Fibroblast of pulmonary artery (primary cell): ENCODE data around the gene HOMER2.

Experiments
- DNase-seq: peaks from one replicate; pipeline ENCODE4 v3.0.0-alpha.2; 2010; ENCODE audit warnings: low read depth
- H3K4me3 ChIP-seq: replicated peaks from 2 replicates; pipeline ENCODE4 v1.5.1; 2011; ENCODE audit warnings: low read depth, mild to moderate bottlenecking, control low read depth, low read length, moderate library complexity
- CTCF ChIP-seq: IDR thresholded peaks from 2 replicates; pipeline ENCODE4 v1.5.1; 2011; ENCODE audit warnings: mild to moderate bottlenecking, control low read depth, low read length, inconsistent platforms; ENCODE audit errors: missing control alignments

The HOMER2 gene

DNA sequence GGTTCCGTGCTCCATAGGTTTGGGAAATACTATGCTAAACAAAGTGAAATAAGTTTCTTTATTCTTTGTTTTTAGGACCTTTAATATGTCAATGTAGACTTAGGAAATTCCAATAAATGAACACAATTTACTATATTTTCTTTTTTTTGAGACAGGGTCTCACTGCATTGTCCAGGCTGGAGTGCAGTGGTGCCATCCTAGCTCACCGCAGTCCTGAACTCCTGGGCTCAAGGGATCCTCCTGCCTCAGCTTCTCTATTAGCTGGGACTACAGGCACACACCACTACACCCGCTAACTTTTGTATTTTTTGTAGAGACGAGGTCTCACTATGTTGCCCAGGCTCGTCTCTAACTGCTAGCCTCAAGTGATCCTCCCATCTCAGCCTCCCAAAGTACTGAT lies 12.4 kb upstream of the HOMER2 start:
- no peak for TF ChIP-seq CTCF
- no peak overlapping the region for H3K4me3 ChIP-seq
- DNase-seq = no peak

DNA sequence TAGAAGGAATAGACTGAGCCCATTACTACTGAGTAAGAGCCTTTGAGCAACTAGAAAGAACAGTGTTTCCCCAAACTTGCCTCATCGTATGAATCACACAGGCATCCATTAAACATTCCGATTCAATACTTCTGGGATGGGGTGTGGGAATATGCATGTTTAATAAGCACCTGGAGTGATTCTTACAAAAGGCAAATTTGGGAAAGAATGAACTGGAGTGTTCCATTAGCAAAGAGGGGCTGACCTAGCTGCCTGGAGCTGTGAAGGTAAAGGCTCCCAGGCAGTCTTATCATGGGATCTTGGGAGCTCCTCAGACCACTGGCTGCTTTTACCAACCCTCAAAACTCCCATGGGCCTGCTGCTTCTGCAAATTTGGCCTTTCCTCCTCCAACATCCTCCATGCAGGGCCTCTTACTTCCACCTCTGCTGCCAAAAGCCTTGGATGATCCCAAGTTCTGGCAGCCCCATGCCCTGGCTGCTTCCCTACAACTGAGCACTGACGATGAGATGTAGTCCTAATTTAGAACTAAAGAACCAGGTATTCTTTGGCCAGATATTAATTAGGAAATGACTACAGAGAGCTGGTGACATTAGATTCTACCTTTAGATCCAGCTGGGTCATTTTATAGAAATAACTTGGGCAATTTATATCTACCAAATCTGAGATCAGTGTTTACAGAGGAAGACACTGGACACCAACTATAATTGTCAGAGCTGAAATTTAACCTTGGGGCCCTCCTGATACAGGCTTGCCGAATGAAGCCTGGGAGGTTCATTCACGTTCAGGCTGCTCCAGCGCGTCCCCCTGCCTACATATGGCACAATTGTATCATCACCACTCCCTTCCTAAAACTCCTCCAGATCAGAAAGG lies 11.2 kb upstream of the HOMER2 start:
- no peak overlapping the region for H3K4me3 ChIP-seq
- no peak for DNase-seq
- TF ChIP-seq CTCF = no peak

GRCh38 chr15:82960766-82961165 lies 8.2 kb upstream of the HOMER2 start:
- DNase-seq = no peak
- no peak overlapping the region for H3K4me3 ChIP-seq
- no peak for TF ChIP-seq CTCF

DNA sequence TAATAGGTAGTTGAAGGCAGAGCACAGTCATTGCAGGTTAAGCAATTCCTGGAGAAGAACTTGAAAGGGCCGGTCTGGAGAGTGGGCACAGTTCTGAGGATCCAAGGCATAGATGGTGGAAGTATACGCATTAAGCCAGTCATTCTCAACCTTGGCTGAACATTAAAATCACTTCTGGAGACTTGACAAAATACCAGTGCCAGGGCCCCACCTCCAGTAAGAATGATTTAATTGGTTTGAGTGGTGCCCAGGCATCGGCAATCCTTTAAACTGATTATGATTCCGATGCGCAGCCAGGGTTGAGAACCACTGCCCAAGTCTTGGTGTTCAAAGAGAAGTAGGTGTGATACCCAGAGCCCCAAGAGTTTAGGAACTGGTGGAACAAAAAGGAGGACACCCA lies 6.9 kb upstream of the HOMER2 start:
- H3K4me3 ChIP-seq = no peak overlapping the region

DNA sequence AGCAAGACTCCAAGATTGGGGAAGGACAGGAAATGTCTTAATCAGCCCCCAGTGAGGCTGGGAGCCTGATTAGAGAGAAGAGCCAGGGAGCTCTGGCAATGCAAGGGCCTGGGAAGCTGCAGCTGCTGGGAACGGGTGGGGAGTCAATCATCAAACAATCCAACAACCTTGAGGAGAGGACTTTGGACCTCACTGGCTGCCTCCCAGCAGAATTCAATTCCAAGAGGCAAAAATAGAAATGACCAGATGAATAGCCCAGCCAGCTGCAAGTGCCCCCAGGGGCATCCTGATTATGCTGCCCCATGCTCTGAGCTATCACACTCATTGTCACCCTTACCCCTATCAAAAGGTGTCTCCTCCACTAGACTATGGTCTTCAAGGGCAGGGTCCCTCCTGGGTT lies 6.1 kb upstream of the HOMER2 start:
- no peak overlapping the region for H3K4me3 ChIP-seq
- TF ChIP-seq CTCF = no peak
- DNase-seq = no peak

More for the DNA sequence above, 6.9 kb upstream of the HOMER2 start:
- DNase-seq = no peak
- no peak for TF ChIP-seq CTCF

DNA sequence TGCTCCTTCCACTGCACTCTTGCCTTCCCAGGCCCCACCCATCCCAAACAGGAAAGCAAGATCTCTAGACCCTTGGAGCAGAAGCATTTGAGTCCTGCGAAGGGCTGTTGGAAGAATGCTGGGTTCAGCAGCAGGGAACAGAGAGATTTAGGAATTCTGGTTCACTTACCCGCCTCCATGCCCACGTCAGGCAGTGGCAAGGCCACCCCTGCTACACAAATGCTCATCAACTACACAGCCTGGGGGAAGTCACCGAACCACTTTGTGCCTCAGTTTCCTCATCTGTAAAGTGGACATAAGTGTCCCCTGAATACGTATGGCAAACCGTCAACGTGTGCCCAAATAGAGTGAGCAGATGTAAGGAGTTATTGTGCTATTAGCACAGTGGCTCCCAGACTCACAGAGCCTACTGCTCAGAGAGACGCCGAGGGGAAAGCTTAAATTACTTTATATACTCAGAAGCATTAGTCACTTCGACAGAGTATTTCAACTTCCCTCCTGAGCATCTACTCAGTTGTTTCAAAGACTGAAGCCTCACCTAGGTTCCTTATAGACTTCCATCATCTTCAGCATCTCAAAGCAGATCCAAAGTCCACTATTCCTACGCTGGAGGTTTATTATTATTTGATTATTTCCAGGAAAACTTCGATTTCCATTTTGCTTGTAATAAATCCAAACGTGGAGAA lies 905 bp downstream of the HOMER2 start:
- no peak overlapping the region for H3K4me3 ChIP-seq
- TF ChIP-seq CTCF = no peak
- no peak for DNase-seq
